ENCODE data around the gene NPC2.

Gene NPC2

GRCh38 chr14:74501691-74502090 is 8.6 kb upstream of the NPC2 start:
- DNase-seq, result no peak

GRCh38 chr14:74501135-74501614 is 8.1 kb upstream of the NPC2 start:
- DNase-seq, result peak; percentile 75

GRCh38 chr14:74500417-74501134 is 7.5 kb upstream of the NPC2 start:
- DNase-seq, result no peak

DNA sequence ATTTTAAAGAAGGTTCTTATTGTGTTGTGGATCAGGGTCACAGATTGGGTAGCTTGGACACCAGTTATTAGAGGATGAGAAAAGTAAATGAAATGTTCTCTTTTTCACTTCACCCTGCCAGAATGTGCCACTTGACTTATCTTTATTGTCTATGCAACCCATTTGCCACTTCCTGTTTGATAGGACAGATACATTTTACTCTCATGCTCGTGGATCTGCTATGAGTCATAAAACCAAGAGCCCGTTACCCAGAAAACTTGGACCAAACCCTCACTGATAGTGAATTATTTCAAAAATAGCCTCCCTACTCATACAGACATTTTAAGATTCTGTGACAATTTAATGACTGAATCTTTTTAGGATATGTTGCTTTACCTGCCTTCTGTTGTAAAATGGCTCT is 2.3 kb upstream of the NPC2 start:
- DNase-seq, result no peak

- DNase-seq, result peak; percentile 85
Observed at GRCh38 chr14:74493343-74494261, 497 bp upstream of the NPC2 start, which contains the start of gene ISCA2. Gene ISCA2 (plus strand): TSS chr14:74493765. CDS start chr14:74493775, 10 bp downstream.

GRCh38 chr14:74491956-74492775 is 939 bp downstream of the NPC2 start:
- no peak for DNase-seq

DNA sequence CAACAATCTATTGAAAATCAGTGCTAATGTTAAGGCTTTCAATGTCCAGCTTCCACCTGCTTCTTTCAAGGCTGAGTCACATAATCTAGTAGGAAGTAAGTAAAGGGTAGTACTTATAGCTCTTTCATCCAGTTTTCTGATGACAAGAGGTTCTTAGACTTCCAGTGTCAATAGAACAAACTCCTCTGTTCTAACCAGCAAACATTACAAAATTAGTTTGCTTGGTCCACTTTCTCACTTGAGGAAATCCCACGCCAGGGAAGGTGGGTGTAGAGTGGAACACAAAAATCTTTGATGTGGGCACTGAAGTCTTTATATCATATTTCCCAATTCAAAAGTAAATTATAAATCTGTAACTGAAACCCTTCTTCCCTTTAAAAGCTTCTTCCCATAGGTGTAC is 2.6 kb downstream of the NPC2 start:
- no peak for DNase-seq

DNA sequence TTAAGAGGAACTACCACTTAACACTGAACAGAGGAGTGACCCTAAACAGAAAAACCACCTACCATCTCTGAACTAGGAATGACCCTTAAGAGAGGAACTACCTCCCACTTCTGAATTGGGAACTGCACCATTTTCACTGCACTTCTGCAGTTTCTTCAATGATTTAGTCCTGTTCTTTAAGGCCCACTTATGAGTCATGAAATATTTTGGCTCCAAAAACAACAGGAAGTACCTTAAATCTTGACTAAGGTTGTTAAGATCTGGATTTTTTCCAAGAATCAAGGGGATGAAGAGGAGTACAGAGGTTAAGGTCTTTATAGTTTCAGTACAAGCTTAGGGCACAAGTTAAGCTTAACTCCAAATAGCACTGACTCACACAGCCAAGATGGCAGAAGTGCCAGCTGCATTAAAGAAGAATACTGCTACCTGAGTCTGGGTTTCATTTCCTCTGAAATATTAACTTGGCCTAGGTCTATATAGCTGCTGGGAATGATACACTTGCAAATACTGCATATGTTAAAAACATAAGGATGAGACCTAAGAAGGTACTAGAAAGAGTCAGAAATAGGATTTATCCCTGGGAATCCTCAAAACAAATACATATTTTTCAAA is 4.2 kb downstream of the NPC2 start:
- DNase-seq, result no peak

DNA sequence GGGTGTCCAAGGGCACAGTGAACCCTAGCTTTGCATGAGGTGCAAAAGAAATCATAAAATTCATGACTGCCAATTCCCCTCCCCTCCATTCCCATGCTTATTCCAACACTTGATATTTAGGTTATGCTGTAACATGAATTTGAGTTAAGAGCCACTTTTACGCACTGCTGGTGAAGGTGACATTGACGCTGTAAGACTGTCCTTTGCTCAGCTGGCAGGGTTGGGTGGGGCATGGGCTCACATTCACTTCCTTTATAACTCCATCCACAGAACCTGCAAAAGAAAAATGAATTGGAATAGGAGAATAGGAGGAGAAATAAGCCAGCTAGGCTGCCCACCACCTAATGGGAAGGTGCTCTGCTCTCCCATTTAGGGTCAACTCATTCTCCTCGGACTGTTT is 6.9 kb downstream of the NPC2 start:
- no peak for DNase-seq

DNA sequence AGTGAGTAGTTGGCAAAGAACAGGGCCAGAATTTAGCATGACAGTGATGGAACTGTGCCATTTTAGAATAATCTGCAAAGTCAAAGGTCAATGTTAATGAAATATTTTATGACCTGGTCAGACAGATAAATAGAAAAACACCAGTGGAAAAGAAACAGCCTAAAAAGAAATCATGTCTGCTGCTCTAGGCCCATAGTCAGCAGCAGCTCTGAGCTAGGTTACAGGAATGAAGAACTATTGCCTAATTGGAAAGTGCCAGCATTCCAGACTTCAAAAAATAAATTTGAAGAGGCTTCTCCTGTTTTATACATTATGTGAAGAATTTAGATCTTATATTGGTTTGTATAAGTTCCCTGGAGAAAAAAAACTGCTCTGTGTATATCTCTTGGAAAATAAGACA is 9.8 kb downstream of the NPC2 start:
- DNase-seq, result no peak

- DNase-seq, result no peak
Observed at GRCh38 chr14:74482571-74482970, 10.5 kb downstream of the NPC2 start.

GRCh38 chr14:74480046-74480445 is 13.1 kb downstream of the NPC2 start:
- DNase-seq, result no peak

DNA sequence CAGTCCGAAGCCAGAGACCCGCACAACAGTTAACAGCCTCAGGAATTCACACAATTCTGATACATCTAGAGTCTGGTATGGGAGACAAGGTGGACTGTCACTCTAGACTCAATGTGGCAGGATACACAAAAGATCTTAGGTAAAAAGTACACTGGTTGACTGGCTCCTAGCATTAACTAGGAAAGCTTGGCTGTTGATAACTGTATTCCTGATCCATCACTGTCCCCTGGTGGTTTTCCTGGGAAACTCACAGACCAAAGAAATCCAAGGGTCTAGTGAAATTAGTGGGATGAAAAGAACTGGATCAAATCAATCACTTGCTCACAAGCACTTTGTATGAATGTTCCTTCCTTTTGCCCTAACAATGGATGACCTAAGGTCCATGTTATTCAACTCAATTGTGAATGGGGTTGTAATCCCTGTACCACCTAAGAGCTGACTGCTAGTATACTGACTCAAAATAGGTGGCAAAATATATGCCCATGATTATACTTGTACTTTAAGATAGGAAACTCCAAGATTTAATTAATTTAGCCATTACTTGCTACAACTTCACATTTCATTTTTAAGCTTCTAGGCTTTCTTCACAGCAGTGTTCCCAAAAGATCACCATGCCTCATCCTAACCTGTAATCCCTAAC is 14.0 kb downstream of the NPC2 start:
- no peak for DNase-seq

DNA sequence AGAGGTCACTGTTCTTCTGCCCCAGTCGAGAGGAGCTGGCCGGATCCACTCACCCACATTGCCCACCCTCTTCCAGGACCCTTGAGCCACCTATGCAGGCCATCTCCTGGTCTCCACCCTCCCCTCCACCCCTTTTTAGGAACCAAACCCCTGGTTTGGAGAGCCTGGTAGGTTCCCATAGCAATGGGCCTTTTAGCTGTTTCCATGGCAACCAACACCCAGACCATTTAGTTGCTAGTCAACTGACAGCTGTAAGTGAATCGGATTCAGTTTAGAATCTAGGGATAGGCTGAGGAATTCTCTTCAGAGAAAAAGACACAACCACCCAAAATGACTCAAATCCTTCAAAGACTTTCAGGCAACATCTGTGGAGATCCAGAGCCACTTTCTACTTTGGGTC is 16.5 kb downstream of the NPC2 start:
- no peak for DNase-seq

- no peak for DNase-seq
Observed at GRCh38 chr14:74476107-74476506, 17.0 kb downstream of the NPC2 start.

GRCh38 chr14:74475678-74476077 is 17.4 kb downstream of the NPC2 start:
- no peak for DNase-seq

- DNase-seq, result no peak
Observed at GRCh38 chr14:74474376-74474775, 18.7 kb downstream of the NPC2 start.

- DNase-seq, result no peak
Observed at GRCh38 chr14:74472601-74473000, 20.5 kb downstream of the NPC2 start.

GRCh38 chr14:74469548-74470518 is 23.3 kb downstream of the NPC2 start:
- DNase-seq, result no peak

GRCh38 chr14:74468513-74468912 is 24.6 kb downstream of the NPC2 start:
- DNase-seq, result no peak

DNA sequence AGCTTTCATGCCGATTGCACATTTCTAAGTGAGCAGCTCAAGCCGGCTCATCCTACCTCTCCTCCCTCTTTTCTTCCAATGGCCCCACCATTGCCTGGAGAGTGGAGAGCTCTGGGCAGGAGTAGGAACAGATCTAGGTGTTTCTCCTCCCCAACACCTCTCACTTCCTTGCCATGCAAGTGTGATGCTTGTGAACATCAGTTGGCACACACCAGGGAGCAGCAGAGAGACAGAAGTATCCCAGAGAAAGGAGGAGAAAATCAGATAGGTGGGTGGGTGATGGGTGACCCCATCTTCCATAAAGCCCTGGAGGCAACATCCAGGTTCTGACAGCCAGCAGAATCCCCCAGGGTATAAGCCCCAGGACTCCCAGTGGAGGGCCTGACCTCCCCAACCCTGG is 27.8 kb downstream of the NPC2 start:
- no peak for DNase-seq
